Fibroblast of skin of right biceps (primary cell): ENCODE data around the gene CD2.

Experiments used
- DNase-seq: peaks from one replicate; pipeline ENCODE4 v3.0.0-alpha.2; 2013

The CD2 gene

DNA sequence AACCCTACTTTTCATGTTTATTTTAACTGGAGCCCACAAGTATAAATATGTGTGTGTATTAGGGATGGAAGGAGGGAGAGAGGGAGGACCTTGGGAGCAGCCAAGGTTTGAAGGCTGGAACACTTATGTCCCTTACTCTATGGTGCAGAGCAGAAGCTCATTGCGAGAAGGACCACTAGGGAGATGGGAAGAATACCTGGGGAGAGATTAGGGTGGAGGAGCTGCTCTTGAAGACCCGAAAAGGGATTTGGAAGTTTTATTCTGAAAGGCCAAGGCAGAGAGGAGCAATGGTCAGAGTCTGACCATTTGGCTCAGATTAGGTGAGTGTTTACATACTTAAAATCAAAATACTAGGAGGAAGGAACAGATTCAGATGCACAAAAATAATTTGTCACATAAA is 8.1 kb downstream of the CD2 start:
- DNase-seq: no peak

DNA sequence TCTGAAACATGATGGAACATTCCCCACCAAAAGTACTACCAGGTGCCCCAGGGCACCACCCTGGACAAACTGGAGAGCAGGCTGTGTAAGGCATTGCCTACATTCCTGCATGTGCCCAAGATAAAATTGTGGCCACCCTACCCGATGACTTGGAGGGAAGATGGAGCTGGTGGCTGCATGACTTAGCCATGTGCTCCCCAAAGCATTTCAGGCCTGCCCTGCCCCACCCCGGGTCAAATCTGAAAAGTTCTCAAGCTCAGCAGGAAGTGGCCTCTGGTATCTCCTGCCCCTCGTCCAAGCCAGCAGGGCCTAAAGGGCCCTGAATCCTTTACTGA is 8.5 kb downstream of the CD2 start:
- no peak for DNase-seq

DNA sequence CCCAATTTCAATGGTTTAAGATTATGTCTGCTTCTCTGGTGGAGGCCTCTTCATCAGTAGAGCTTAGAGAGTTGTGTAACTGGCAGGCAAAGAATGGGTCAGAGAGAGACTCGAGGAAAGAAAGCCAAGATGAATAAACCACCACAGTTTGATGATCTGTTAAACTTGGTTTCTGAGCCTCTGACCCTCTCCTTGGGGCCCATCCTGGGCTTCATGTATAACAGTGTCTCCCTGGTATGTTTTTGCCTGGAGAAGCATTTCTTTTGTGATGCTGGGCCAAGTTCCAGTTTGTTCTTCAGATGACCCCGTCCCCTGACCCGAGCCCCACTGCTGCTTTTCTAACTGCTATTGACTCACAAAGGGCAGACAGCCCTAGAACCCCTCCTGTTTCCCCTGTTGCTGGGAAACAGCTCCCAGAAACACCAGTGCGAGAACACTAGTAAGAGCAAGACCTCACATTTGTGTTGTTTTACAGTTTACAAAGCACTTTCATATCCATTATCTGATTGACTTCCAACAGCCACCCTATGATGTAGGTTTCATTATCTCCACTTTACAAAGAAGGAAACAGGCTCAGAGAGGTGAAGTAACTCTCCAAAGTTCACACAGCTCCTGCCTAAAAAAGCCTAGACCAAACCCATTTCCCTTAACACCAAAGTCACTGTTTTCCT is 9.0 kb downstream of the CD2 start:
- no peak for DNase-seq

DNA sequence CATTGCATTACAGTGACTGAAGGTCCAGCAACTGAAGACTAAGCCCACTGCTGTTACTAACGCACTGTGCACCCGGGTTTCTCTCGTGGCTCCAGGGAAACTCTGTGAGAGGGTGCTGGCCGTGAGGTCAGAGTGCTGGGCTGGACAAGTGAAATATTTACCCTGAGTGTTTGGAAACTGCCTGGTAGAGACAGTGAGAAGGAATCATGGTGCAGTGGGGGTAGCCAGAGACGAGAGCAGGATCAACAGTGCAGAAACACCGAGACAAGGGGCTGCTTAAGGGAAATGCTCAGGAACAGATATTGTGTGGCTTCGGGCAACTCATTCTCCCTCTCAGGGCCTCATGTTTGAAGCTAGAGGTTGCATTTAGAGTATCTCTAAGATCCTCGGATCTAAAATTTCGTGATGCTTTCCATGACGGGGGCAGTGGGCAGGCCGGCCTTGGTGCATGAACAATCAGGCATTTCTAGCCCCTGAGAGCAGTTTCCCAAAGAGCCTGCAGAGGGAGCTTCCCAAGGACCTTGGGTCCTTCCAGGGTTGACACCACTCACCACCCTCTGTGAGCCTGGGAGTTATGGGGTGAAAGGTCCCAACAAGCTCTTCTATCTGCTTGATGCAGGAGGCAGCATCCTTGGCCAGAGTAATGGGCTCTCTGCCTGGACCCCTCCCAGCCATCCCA is 9.7 kb downstream of the CD2 start:
- DNase-seq: no peak

DNA sequence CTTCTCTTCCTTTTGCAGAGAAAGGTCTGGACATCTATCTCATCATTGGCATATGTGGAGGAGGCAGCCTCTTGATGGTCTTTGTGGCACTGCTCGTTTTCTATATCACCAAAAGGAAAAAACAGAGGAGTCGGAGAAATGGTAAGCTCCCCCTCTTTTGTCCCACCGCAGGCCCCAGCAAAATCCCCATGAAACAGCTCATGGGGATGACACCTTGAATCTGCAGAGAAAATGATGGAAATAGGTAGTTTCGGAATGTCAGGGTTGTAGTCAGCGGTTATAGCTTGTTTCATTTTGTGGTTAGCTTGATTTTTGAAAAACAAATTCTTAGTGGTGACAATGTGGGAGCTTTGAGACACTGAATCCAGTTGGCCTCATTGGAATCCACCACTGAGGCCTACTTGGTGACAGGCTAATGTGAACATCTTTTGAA is 10.3 kb downstream of the CD2 start:
- no peak for DNase-seq

DNA sequence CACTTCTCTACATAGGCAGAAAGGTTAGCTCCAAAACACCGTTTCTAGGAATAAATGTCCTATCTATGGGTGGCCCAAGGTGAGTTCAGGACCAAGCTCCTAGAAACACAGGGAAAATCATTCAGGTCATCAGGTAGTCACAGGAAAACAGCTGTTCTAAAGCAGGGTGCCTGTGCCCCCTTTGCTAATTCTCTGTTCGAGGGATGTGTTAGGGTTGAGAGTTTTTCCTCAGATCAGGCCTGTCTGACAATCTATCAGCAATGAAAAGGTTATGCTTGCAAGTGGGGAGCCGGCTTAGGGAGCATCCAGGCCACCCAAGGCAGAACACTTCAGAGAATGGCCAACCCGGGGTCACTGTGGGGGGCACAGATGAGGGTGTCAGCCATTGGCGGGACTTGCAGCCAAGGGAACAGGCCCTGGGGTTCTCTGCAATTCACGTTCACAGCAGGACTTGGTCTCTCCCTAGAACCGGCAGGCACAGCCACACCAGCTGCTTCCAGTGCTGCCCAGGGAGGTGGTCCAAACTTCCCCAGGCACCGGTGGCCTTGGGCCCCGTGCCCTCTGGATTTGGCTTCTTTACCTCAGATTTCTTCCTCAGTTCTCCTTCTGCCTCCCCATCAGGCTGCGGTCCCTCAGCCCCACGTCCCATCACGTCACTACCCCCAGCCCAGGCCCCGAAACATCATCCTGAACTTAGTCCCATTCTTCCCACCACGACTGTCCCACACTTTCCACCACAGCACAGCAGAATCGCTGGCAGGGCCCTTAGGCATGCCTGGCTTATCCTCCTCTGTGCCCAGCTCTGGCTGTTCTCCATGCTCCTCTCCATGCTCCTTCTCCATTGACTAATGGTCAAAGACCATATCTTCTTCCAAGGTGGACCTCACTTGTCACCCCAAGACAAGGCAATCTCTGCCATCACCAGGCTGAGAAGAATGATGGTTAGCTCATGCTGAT is 11.0 kb downstream of the CD2 start:
- no peak for DNase-seq

DNA sequence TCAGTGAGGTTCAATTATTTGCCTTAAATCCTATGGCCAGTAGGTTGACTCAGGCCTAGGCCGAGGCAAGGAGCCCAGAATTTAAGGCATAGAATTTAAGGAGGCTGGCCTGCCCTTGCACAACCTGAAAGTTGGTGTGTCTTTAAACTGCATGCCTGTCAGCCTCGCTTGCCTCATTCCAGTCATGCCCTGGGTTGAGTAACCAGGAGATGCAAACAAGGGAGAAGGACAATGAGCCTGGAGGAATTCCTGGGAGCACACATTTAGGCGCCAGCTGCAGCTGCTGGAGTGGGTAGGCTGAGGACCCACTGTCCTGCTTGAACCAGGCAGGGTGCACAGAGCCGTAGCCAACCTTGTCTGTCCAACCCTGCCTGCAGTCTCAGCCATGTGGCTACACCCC is 11.7 kb downstream of the CD2 start:
- DNase-seq: peak; percentile 34

DNA sequence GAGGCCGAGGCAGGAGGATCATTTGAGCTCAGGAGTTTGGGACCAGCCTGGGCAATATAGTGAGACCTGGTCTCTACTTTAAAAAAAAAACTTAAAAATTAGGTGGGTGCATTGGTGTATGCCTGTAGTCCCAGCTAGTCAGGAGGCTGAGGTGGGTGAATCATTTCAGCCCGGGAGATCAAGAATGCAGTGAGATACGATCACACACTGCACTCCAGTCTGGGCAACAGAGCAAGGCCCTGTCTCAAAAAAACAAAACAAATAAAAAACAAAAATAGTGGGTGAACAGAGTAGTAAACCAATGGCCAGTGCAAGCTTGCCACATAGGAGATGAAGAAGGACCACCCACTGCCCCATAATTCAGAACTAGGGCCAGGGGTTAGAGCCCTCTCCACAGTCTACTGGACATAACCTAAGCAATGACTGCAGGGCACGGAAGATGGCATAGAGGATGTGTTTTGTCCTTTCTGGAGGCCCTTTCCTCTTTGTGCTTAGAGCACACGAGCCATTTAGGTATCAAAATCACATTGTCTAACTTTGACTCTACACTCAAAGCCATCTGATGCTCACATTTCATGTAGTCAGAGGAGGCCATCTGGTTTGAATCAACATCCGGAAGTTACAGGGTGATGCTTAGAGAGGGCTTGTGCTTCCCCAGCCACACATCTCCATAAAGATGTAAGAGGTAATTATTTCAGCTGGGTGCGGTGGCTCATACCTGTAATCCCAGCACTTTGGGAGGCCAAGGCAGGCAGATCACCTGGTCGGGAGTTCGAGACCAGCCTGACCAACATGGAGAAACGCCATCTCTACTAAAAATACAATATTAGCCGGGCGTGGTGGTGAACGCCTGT is 12.6 kb downstream of the CD2 start:
- peak; percentile 71 for DNase-seq

DNA sequence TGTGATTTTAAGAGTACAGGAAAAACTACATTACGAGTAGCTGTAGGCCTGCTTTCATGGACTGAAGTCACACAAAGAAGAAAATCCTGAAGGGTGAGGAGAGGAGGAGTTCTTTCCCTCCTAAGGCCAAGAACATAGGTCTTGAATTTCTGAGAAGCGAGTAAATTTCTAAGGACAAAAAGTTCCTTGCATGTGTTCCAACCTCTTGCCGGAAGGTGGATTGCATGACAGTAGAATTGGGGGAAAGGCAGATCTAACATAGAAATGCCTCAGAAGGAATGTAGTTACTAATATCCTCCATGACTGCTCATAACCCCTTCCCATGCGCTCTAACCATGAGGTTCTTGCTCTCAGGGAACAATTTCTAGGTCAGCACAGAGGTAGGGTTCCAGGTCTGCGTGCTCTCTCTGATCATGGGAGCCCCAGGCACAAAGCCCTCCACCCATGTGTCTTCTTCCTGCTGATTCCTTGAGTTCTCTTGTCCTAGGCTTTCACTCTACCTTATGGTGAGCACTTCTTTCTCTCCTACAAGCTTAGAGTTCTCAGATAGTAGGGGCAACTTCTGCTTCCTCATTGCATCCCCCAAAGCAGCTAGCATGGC is 13.7 kb downstream of the CD2 start:
- peak; percentile 34 for DNase-seq

DNA sequence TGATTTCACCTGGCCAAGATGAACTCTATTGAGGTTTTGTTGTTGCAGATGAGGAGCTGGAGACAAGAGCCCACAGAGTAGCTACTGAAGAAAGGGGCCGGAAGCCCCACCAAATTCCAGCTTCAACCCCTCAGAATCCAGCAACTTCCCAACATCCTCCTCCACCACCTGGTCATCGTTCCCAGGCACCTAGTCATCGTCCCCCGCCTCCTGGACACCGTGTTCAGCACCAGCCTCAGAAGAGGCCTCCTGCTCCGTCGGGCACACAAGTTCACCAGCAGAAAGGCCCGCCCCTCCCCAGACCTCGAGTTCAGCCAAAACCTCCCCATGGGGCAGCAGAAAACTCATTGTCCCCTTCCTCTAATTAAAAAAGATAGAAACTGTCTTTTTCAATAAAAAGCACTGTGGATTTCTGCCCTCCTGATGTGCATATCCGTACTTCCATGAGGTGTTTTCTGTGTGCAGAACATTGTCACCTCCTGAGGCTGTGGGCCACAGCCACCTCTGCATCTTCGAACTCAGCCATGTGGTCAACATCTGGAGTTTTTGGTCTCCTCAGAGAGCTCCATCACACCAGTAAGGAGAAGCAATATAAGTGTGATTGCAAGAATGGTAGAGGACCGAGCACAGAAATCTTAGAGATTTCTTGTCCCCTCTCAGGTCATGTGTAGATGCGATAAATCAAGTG is 14.3 kb downstream of the CD2 start:
- no peak for DNase-seq

DNA sequence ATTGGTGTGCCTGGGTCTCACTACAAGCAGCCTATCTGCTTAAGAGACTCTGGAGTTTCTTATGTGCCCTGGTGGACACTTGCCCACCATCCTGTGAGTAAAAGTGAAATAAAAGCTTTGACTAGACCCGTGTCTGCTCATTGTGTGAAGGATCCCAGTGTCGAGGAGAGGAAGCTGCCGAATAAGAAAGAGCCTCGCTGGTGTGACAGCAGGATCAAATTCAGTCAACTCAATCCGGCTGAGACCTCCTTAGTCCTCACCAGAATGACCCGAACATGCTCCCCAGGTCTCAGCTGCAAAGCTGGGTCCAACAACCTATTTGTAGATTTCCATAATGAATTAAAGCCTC is 14.8 kb downstream of the CD2 start:
- DNase-seq: no peak

DNA sequence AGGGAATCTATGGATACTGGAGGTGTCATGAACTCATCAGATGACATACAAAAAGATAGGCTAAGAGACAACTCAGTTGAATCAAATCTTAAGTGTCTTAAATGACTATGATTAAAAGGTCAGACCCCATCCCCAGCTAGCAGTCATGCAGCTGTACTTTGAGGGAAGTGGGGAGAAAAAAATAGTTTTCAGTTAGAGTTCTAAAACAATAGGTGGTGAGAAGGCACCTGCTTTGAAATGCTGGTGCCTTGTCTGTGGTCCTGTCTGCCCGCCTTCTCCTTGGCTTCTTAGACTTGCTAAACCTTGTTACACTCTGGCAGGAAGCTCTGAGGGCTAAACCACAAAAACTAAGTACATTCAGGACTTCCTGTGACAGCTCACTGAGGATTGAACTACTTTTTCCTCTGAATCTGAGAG is 15.3 kb downstream of the CD2 start:
- peak; percentile 66 for DNase-seq

DNA sequence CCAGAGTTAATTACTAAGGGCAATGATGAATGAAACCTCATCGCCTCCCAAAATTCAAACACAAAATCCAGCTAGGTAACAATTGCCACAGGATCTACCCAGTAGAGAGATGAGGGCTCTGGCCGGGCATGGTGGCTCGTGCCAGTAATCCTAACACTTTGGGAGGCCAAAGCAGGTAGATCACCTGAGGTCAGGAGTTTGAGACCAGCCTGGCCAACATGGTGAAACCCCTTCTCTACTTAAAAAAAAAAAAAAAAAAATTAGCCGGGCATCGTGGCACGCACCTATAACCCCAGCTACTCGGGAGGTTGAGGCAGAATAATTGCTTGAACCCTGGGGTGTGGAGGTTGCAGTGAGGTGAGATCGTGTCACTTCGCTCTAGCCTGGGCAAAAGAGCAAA is 15.8 kb downstream of the CD2 start:
- DNase-seq: no peak

DNA sequence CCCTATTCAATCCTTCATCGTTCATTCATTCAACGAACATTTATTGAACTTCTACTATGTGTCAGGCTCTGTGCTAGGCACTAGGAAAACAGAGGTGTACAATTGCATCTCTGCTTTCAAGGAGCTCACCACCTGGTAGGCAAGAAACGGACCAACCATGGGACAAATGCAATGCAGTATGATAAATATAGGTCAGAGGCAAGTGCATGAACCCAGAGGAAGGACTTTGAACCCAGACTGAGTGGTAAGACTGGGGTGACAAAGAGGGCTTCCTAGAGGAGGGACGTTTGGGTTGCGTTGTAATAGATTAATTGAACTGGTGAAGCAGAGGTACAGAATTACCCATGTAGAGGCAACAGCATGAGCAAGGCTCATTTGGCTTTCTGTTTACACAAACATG is 16.4 kb downstream of the CD2 start:
- DNase-seq: no peak

DNA sequence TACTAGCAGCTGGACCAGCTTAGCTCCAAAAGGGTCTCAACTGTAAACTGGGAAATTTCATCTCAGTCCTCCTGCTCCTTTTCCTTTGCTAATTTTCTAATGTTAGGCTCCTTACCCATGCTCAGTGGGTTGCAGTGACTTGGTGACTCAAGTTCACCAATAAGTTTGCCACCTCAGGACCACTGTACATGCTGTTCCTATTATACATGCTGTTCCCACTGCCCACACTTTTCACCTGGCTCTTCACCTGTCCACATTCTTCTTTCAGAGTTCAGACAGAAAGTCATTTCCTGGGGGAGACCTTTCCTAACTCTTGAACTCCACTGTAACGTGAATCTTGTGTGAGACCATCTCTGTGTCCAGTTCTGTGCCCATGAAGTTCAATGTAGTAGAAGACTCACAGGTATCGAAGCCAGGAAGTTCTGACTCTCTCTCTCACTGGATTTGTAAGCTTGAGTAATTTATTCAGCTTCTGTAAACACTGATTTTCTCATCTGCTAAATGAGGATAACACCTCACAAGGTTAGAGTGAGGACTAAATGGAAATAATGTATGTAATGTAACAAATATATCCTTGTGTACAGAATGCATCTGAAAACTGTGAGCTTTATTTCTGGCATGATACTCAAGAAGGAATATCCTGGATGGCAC is 17.9 kb downstream of the CD2 start:
- DNase-seq: no peak

DNA sequence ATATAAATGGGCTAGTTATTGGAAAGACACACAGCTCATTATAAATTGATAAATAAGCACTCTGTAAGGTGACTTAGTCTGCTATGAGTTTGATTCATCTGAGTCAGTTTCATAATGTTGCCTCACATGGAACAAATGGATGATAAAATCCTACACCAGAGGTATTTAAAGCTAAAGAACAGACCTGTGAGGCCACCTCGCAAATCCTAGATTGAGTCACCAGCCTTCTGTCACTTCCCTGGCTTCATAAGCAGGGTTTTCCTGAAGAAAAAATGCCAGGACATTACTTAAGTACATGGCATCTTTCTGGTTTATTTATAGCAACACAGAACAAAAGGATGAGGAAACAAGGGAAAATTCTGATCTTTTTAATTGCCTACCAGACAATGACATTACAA is 18.4 kb downstream of the CD2 start:
- peak; percentile 52 for DNase-seq

DNA sequence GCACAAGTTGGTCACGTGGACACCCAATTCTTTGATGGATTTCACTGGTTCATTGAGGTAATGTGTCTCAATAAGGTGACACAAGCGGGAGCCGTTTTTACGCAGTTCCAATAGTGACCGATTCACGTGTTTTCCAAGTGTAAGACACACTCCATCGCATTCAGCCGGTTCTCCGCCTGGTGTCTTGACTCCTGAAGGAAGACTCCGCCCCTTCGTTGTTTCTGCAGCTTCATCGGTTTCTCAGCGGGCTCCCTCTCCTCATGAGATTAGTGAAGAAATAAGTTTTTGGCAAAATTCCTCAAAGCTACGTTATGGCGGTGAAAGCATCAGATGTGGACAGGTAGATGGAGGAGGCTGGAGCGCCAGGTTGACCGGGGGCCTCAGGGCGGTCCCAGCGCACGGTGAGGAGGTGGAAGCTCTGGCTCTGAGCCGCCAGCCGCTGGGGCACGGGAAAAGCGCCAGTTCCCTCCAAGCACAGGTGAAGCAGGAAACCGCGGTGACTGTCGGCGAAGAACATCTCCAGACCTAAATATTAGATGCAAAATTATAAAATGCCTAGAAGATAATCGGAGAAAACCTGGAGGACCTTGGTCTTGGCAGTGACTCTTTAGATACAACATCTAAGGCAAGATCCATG is 21.0 kb downstream of the CD2 start:
- DNase-seq: no peak

DNA sequence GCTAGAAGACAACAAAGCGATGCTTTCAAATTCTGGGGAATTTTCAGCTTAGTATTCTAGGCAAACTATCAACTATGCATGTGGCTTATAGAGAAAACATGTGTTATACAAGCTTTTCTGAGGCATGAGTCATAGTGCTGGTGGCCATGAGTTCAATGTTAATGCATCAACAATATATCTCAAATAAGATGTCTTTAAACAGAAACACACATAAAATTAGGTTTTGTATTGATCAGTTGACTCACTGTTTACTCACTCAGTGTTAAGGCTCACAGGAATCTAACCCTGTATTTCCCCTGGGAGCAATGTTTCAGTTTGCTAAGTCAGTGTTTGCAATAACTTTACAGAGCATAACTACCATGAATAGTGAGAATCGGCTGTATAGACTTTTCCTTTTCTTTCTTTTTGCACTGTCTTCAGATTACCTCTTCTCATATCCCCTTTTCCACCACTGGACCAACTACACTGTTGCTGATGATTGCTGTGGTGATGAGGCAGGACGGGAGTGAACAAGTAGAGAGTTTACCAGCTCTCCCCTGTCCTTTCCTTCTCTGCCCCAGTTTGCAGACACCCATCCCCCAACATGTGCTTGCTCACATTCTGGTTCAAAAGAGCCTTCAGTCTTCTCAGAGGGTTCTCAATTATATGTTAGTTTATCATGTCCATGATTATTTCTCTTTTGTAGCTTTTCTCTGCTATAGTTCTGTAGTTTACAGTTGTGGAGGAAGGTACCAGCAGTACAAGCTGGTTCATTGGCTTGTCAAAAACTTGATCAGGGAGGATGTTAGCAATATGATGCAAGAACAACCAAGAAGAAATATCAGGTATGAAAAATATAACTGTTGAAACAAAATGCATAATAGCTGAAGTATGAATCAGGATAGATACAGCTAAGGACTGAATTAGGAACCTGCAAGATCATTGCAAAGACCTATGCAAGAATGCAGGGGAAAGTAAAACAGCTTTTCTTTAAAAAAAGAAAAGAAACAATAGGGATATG is 23.9 kb downstream of the CD2 start:
- DNase-seq: peak; percentile 90

DNA sequence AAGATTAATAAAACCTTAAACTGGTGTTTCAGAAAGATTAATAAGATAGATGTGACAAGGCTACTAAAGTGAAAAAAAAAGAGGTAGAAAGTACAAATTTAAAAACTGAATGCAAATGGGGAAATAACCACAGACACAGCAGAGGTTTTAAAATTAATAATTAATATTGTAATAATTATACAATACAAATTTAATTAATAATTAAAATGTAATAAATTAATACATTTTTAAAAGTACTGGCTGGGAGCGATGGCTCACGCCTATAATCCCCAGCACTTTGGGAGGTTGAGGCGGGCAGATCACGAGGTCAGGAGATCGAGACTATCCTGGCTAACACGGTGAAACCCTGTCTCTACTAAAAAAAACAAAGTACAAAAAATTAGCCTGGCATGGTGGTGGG is 26.8 kb downstream of the CD2 start:
- DNase-seq: no peak

DNA sequence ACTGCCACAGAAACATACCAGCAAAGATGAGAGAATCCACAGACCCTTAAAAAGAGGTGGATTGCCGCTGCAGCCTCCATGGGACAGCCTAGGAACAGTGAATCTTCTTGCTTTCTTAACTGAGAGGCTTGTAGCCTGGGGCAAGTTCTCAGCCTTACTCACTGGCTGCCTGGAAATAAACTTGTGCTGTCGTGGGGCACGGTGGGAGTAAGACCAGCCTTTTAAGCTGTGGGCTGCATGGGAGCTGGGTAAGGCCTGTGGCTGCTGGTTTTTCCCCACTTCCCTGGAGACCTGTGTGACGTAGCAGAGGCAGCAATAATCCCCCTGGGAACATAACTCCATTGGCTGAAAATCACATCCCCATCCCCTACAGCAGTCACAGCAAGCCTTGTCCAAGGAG is 30.8 kb downstream of the CD2 start:
- no peak for DNase-seq
